ENCODE results near the gene KIAA0408. TPM values are rescaled to one million over a fixed set of nuclear protein-coding genes. Genes with fewer than 3 reads are reported as not detected.

KIAA0408 gene
- total and polyA plus RNA-seq, 2 of the 8 experiments (the other 6 are each of a cell fraction or from before 2014, with no cell fraction given): 3.3 to 10.8 TPM

DNA sequence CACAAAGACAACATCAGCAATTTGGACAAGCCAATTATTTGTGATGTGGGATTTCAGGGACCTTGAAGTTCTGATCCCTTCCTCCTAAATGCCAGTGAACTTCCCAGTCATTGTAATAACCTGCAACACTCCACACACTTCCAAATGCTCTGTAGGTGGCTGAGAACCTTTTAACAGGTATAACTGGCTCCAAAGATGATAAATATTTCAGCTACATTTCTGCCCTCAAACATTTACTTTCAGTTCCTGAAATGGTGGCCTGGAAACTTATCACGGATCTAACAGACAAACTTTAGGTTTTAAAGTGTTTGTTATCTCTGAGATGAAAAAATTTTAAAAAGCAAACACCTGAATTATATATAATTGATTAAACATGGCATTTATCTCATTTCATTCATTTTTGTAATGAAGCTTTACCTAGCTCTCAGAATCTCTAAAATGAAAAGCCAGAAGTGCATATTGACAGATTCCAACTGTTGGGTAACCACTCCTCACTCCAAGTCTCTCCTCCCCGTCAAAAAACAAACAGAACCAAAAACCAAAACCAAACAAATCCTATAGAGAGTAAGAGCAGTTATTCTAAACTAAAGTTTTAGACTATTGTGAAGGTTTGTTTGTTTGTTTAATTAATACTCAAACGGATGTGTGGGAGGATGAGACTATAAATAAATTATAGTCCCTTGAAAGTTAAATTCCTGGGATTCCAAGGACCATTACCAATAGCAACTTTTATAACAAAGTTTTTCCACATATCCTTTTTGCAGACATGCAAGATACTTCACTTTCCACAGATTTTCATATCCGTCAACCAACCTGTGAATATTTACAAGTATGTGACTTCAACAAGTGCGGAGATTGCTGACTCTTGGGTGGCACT is 12.4 kb upstream of the KIAA0408 start (continued):
- TF ChIP-seq SRF (IDR thresholded peaks at IDR 0.05; ENCODE audit: low read depth, low read length): no peak
- no peak for TF ChIP-seq CHD2 (IDR thresholded peaks at IDR 0.05; ENCODE audit: low read length)
- TF ChIP-seq EZH2 (IDR thresholded peaks at IDR 0.05; ENCODE audit: low read depth, low read length, severe bottlenecking): no peak

All from H1 (cell line).